B cell (primary cell): ENCODE data around the gene VWA8. TPM values are rescaled to one million over a fixed set of nuclear protein-coding genes. Genes with fewer than 3 reads are reported as not detected.

Experiments used
- ATAC-seq: fragments of 200-7000 bp; cut with Tn5 transposase; one replicate; pipeline ENCODE4 v1.10.0; 2021; ENCODE audit warnings: low read depth, mild to moderate bottlenecking, moderate number of reproducible peaks, moderate library complexity
- CTCF ChIA-PET: fragments of 350-600 bp; sonication (Branson Sonifier 250); formaldehyde crosslinking; loops from one replicate; lab custom pipeline; 2021; ENCODE audit warnings: antibody characterized with exemption, inconsistent platforms; lab: Charles Lee
- POLR2A ChIA-PET: fragments of 350-600 bp; sonication (Branson Sonifier 250); formaldehyde crosslinking; loops from one replicate; lab custom pipeline; 2021; ENCODE audit warnings: antibody characterized with exemption; lab: Charles Lee
- DNase-seq: peaks from one replicate; pipeline ENCODE4 v3.0.0; 2013
- H2AFZ ChIP-seq: 2 replicates; pipeline ENCODE4 v1.6.1; 2012; ENCODE audit warnings: mild to moderate bottlenecking, low read depth, low read length; ENCODE audit not compliant: insufficient read depth, poor library complexity, severe bottlenecking
- H3K27ac ChIP-seq, 2 donors: 1 replicate in 1 of 2; 2 replicates in 1 of 2; pipeline ENCODE4 v1.5.1; 2012 to 2013; ENCODE audit warnings: low read length in 2 of 2, mild to moderate bottlenecking in 2 of 2, moderate library complexity in 1 of 2
- H3K27me3 ChIP-seq, 4 experiments: fragments of 200-600 bp in 1 of 4; sonication (generic) in 1 of 4; replicated peaks in 1 of 4; 1 replicate in 2 of 4; 2 replicates in 2 of 4; pipeline versions ENCODE4 v1.6.1 to v1.7.0; 2013 to 2016; ENCODE audit warnings: low read length in 3 of 4, mild to moderate bottlenecking in 2 of 4, mixed read lengths in 1 of 4, moderate library complexity in 1 of 4; ENCODE audit not compliant: insufficient read depth in 4 of 4, control insufficient read depth in 3 of 4; ENCODE audit errors: control extremely low read depth in 1 of 4
- H3K36me3 ChIP-seq, 2 experiments: replicated peaks in 1 of 2; 1 replicate in 1 of 2; 2 replicates in 1 of 2; pipeline versions ENCODE4 v1.6.1 to v1.7.1; 2013; ENCODE audit warnings: low read length in 1 of 2; ENCODE audit not compliant: insufficient read depth in 2 of 2, control insufficient read depth in 1 of 2; ENCODE audit errors: control extremely low read depth in 1 of 2, extremely low read depth in 1 of 2
- H3K4me1 ChIP-seq, 2 donors: fragments of 200-600 bp in 1 of 2; sonication (generic) in 1 of 2; 1 replicate in 1 of 2; 2 replicates in 1 of 2; pipeline versions ENCODE4 v1.5.1 to v1.6.1; 2013 to 2017; ENCODE audit warnings: low read length in 2 of 2; ENCODE audit not compliant: control insufficient read depth in 2 of 2, insufficient read depth in 2 of 2
- H3K4me2 ChIP-seq: replicated peaks from 2 replicates; pipeline ENCODE3; 2012; ENCODE audit warnings: mild to moderate bottlenecking, low read depth, low read length; ENCODE audit not compliant: poor library complexity, severe bottlenecking
- H3K4me3 ChIP-seq, 5 experiments: fragments of 200-600 bp in 1 of 5; sonication (generic) in 1 of 5; 1 replicate in 3 of 5; 2 replicates in 2 of 5; pipeline versions ENCODE4 v1.5.1 to v1.7.0; 2011 to 2016; ENCODE audit warnings: low read length in 4 of 5, mild to moderate bottlenecking in 4 of 5, low read depth in 2 of 5, control low read depth in 1 of 5, moderate library complexity in 1 of 5; ENCODE audit not compliant: insufficient read depth in 1 of 5; ENCODE audit errors: control extremely low read depth in 1 of 5, extremely low read depth in 1 of 5
- H3K79me2 ChIP-seq: fragments of 200-600 bp; sonication (generic); one replicate; pipeline ENCODE4 v1.6.0; 2016; ENCODE audit warnings: low read length; ENCODE audit not compliant: control insufficient read depth, insufficient read depth
- H3K9ac ChIP-seq: fragments of 200-600 bp; sonication (generic); 2 replicates; pipeline ENCODE4 v1.6.1; 2017; ENCODE audit warnings: mild to moderate bottlenecking, low read length, moderate library complexity
- H3K9me3 ChIP-seq, 3 donors: one replicate each; pipeline versions ENCODE4 v1.6.1 to v1.7.1; 2013; ENCODE audit warnings: low read length in 2 of 3; ENCODE audit not compliant: control insufficient read depth in 2 of 3, insufficient read depth in 1 of 3; ENCODE audit errors: control extremely low read depth in 1 of 3
- H4K20me1 ChIP-seq: 2 replicates; pipeline ENCODE4 v1.6.0; 2012; ENCODE audit warnings: mild to moderate bottlenecking, low read length; ENCODE audit not compliant: insufficient read depth, control insufficient read depth, poor library complexity, severe bottlenecking
- H3K27ac Mint-ChIP-seq: one replicate; pipeline ENCODE4 v1.8.0; 2021; ENCODE audit warnings: mixed read lengths
- H3K27me3 Mint-ChIP-seq: one replicate; pipeline ENCODE4 v1.8.0; 2021; ENCODE audit warnings: mixed read lengths
- H3K4me1 Mint-ChIP-seq: one replicate; pipeline ENCODE4 v1.8.0; 2021; ENCODE audit warnings: mixed read lengths
- H3K4me3 Mint-ChIP-seq: one replicate; pipeline ENCODE4 v1.8.0; 2021; ENCODE audit warnings: mixed read lengths
- H3K9me3 Mint-ChIP-seq: one replicate; pipeline ENCODE4 v1.8.0; 2022; ENCODE audit warnings: mixed read lengths; ENCODE audit not compliant: insufficient read depth
- EZH2 ChIP-seq: IDR thresholded peaks from 2 replicates; pipeline ENCODE4 v1.6.1; 2012; ENCODE audit warnings: borderline replicate concordance, low read depth, mild to moderate bottlenecking, moderate library complexity, low read length; ENCODE audit not compliant: insufficient read depth, poor library complexity, severe bottlenecking
- WGBS: methylation state at CpG from one replicate; pipeline ENCODE4 v1.1.5; 2013; ENCODE audit warnings: missing lambda C conversion rate; ENCODE audit not compliant: insufficient coverage; 5-methylcytosine and 5-hydroxymethylcytosine counted together
- intact Hi-C: fragments of 100-400 bp; cut with micrococcal nuclease; formaldehyde crosslinking; loops from one replicate; pipeline ENCODE4 v1.10.0; 2022
- polyA plus RNA-seq: library from polyadenylated mRNA; depleted of rRNA; stranded (reverse); fragments of >200 nt; gene quantifications from 2 replicates; pipeline ENCODE4 v1.2.3, GENCODE V29; 2012
- total RNA-seq, 2 donors: library from RNA; stranded (reverse); fragments of 120-200 nt in 1 of 2; gene quantifications; 1 replicate in 1 of 2; 2 replicates in 1 of 2; pipeline versions ENCODE4 v1.2.3 to v1.2.4, GENCODE V29; 2013 to 2022
- TF ChIP-seq, protein P1 (sequence below): fragments of 200-600 bp; IDR thresholded peaks from one replicate; pipeline ENCODE4 v1.8.0; 2022; ENCODE audit warnings: antibody characterized with exemption, mild to moderate bottlenecking

The VWA8 gene
- total and polyA plus RNA-seq, 2 donors (not counting 1 experiment from before 2014, with no cell fraction given) = 6.0 to 19.7 TPM

DNA sequence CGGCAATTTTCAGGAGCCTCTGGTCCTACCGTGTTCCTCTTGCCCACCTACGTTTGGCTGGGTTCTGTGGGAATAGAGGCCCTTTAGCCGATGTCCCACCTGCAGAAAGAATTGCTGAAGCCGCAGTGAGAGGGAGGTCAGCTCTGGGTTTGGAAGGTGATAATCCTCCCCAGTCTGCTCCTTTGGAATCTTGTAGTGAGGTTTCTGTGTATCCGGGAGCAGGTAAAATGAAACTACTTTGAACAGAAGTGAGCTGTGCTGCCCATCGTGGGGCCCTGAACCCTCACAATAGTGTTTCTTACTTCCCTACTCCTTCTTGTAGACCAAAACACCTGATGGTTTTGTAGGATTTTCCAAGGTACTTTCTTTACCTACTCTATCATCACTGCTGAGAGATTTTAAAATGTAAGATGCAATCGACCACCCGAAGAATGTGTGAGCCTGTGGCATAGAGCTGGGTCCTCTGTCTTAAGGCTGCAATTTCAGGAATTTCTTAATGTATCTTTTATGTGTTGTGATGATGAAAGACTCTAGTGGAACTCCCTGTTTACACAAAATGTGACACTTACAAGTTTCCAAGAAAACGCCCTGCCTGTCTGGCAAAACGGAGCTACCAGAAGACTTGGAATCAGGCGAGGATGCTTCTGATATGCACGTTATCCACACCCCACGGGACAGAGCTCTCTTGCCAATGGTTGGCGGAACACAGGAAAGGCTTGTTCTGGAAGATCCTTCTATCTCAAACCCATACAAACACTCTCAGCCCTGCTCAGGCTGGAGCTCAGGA, 427.4 kb downstream of the VWA8 start:
- no peak overlapping the region for H3K4me2 ChIP-seq
- no peaks in the 10 kb centered on the region for H3K4me1 Mint-ChIP-seq
- H3K79me2 ChIP-seq = no peaks in the 10 kb centered on the region
- ATAC-seq (no peak), DNase-seq (no peak)
- H3K27ac Mint-ChIP-seq = no peak overlapping the region
- H4K20me1 ChIP-seq = no peaks in the 10 kb centered on the region
- no peak overlapping the region for H3K9ac ChIP-seq
- ChIA-PET POLR2A (no interaction called here), CTCF (no interaction called here)
- no peak overlapping the region for H2AFZ ChIP-seq
- intact Hi-C loops = no loop called here
- H3K4me3 Mint-ChIP-seq = no peak overlapping the region
- H3K4me1 ChIP-seq = no peaks in the 10 kb centered on the region
- no peak for TF ChIP-seq EZH2
- TF ChIP-seq, protein P1, sequence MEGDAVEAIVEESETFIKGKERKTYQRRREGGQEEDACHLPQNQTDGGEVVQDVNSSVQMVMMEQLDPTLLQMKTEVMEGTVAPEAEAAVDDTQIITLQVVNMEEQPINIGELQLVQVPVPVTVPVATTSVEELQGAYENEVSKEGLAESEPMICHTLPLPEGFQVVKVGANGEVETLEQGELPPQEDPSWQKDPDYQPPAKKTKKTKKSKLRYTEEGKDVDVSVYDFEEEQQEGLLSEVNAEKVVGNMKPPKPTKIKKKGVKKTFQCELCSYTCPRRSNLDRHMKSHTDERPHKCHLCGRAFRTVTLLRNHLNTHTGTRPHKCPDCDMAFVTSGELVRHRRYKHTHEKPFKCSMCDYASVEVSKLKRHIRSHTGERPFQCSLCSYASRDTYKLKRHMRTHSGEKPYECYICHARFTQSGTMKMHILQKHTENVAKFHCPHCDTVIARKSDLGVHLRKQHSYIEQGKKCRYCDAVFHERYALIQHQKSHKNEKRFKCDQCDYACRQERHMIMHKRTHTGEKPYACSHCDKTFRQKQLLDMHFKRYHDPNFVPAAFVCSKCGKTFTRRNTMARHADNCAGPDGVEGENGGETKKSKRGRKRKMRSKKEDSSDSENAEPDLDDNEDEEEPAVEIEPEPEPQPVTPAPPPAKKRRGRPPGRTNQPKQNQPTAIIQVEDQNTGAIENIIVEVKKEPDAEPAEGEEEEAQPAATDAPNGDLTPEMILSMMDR = no peak
- H3K36me3 ChIP-seq = no peaks in the 10 kb centered on the region
- H3K27me3 ChIP-seq = no peaks in the 10 kb centered on the region
- H3K27me3 Mint-ChIP-seq = peaks cover 3% of the 10 kb centered on the region
- 97% methylated on average over 9 of the region's 15 CpGs for WGBS
- no peak overlapping the region for H3K27ac ChIP-seq
- no peaks in the 10 kb centered on the region for H3K9me3 Mint-ChIP-seq
- H3K4me3 ChIP-seq = no peak overlapping the region
- no peaks in the 10 kb centered on the region for H3K9me3 ChIP-seq

DNA sequence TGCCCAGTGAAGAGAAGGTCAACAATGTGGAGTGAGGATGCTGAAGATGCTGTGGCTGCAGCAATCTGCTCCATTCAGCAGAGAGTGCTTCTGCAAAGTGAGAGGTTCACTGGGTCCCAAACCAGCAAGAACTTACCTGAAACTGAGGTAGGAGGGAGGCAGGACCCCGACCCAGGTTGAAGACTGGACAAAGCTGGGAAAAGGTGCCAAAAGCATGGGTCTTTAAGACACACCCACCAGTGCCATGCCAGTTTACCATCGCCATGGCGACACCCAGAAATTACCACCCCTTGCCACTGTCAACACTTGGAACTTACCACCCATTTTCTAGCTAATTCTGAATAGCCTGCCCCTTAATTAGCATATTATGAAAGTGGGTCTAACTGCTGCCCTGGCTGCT, 432.9 kb downstream of the VWA8 start:
- no peaks in the 10 kb centered on the region for H3K4me1 Mint-ChIP-seq
- WGBS = 91% methylated on average over 3 of the region's 3 CpGs
- no peak for DNase-seq
- H3K4me1 ChIP-seq = no peaks in the 10 kb centered on the region
- no peak for ATAC-seq
- no peak overlapping the region for H3K4me3 Mint-ChIP-seq
- H3K36me3 ChIP-seq = no peaks in the 10 kb centered on the region
- POLR2A ChIA-PET = no interaction called here
- no peak overlapping the region for H3K27ac Mint-ChIP-seq
- H3K4me3 ChIP-seq = no peak overlapping the region
- no peaks in the 10 kb centered on the region for H3K27me3 ChIP-seq
- H4K20me1 ChIP-seq = no peaks in the 10 kb centered on the region
- intact Hi-C loops = no loop called here
- H3K79me2 ChIP-seq = no peaks in the 10 kb centered on the region
- H3K27me3 Mint-ChIP-seq = peaks cover 5% of the 10 kb centered on the region
- CTCF ChIA-PET = no interaction called here
- no peaks in the 10 kb centered on the region for H3K9me3 ChIP-seq
- TF ChIP-seq EZH2 = no peak
- TF ChIP-seq, protein P1 = no peak
- no peak overlapping the region for H3K4me2 ChIP-seq
- no peaks in the 10 kb centered on the region for H3K9me3 Mint-ChIP-seq
- no peak overlapping the region for H3K27ac ChIP-seq
- H3K9ac ChIP-seq = no peak overlapping the region
- H2AFZ ChIP-seq = no peak overlapping the region
